Activated CD8-positive, alpha-beta memory T cell treated with anti-CD3 and anti-CD28 coated beads, Interleukin-2, amount 10 ng/mL, durations not matched to agents 7 days and 5 days (primary cell): ENCODE measurements around the gene FCHSD2. TPM values are rescaled to one million over a fixed set of nuclear protein-coding genes. Genes with fewer than 3 reads are reported as not detected.

Experiments used
- ATAC-seq: fragments of 150-1000 bp; cut with Tn5 transposase; one replicate; pipeline ENCODE4 v1.10.0; 2021; ENCODE audit warnings: moderate library complexity
- CTCF ChIA-PET: fragments of 350-600 bp; sonication (Branson Sonifier 250); formaldehyde crosslinking; loops from one replicate; lab custom pipeline; 2021; ENCODE audit warnings: antibody characterized with exemption; lab: Charles Lee
- DNase-seq: peaks from one replicate; pipeline ENCODE4 v3.0.0-alpha.2; 2020
- H3K27ac Mint-ChIP-seq: one replicate; pipeline ENCODE4 v1.8.0; 2021; ENCODE audit warnings: mild to moderate bottlenecking, mixed read lengths
- H3K27me3 Mint-ChIP-seq: one replicate; pipeline ENCODE4 v1.8.0; 2021; ENCODE audit warnings: mixed read lengths
- H3K36me3 Mint-ChIP-seq: one replicate; pipeline ENCODE4 v1.8.0; 2021; ENCODE audit warnings: mild to moderate bottlenecking, mixed read lengths
- H3K4me1 Mint-ChIP-seq: one replicate; pipeline ENCODE4 v1.8.0; 2021; ENCODE audit warnings: mixed read lengths
- H3K4me3 Mint-ChIP-seq: one replicate; pipeline ENCODE4 v1.8.0; 2021; ENCODE audit warnings: mild to moderate bottlenecking, moderate library complexity, mixed read lengths
- H3K9me3 Mint-ChIP-seq: one replicate; pipeline ENCODE4 v1.8.0; 2022; ENCODE audit warnings: low read depth, mixed read lengths
- total RNA-seq, 2 experiments: library from RNA; stranded (reverse); gene quantifications; one replicate each; pipeline ENCODE4 v1.2.3, GENCODE V29; 2021

The FCHSD2 gene
- total RNA-seq, 2 experiments from 2014 or later: 42.1 to 71.0 TPM

DNA sequence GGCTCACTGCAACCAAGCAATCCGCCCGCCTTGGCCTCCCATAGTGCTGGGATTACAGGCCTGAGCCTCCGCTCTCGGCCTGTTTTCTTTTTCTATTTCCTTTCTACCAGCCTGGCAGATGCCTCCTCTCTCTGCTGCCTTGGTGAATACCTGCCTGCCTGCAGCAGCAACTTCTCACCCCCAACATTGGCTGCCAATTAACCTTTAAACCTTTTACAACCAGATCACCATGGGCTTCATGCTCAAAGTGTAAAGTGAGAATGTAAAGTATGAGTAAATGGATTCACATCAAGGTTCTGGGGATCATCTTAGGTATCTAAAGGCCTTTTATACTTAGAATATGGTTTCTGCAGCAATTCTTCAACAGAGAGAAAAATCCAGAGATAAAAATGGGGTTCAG lies 13.0 kb upstream of the FCHSD2 start:
- Mint-ChIP-seq H3K9me3 (no peaks in the 10 kb centered on the region), H3K27me3 (no peaks in the 10 kb centered on the region), H3K4me3 (peak overlapping the region; percentile 28), H3K36me3 (peaks cover 2% of the 10 kb centered on the region), H3K27ac (peak overlapping the region; percentile 95), H3K4me1 (peaks cover 68% of the 10 kb centered on the region)
- no peak for DNase-seq
- ATAC-seq: no peak
- CTCF ChIA-PET: interaction anchor here (8.6 to 8.8 kb wide), 2 partner anchors 13 to 22 kb away, joined by 65 to 83 read pairs; partner anchors contain the start of gene FCHSD2

DNA sequence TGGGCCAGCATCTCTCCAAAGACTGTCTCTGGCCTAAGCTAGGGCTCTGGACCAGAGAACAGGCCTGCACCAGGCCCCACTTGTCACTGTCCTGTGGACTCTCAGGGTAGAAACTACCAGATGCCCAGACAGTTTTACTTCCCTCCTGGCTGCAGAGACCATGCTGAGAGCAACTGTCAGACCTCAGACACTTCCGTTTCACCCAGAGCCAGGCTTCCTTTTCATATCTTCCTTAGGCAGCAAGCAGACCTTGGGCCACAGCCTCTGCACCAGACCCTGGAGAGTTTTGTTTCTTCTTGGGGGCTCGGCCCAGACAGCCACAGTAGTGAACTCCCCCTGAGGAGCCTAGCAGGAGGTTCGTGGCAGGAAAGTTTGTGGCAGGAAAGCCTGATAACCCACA lies 12.1 kb upstream of the FCHSD2 start:
- CTCF ChIA-PET: interaction anchor here (1.7 to 8.8 kb wide), 3 partner anchors 9 to 23 kb away, joined by 4 to 83 read pairs (median 65); partner anchors contain the start of gene FCHSD2
- H3K4me3 Mint-ChIP-seq: peak overlapping the region; percentile 43

GRCh38 chr11:73152861-73153483 lies 10.9 kb upstream of the FCHSD2 start:
- ATAC-seq (peak; percentile 77), DNase-seq (peak; percentile 88)
- Mint-ChIP-seq H3K27me3 (no peaks in the 10 kb centered on the region), H3K27ac (peak overlapping the region; percentile 95), H3K4me1 (peaks cover 77% of the 10 kb centered on the region), H3K9me3 (no peaks in the 10 kb centered on the region), H3K36me3 (peaks cover 2% of the 10 kb centered on the region), H3K4me3 (peak overlapping the region; percentile 25)
- CTCF ChIA-PET: interaction anchor here (1.0 to 8.8 kb wide), 5 partner anchors 10 to 154 kb away, joined by 3 to 83 read pairs (median 5); partner anchors contain the start of gene FCHSD2

More for the DNA sequence above, 12.1 kb upstream of the FCHSD2 start:
- Mint-ChIP-seq H3K36me3 (peaks cover 2% of the 10 kb centered on the region), H3K4me1 (peaks cover 72% of the 10 kb centered on the region), H3K9me3 (no peaks in the 10 kb centered on the region), H3K27me3 (no peaks in the 10 kb centered on the region), H3K27ac (peak overlapping the region; percentile 95)
- DNase-seq: peak; percentile 88
- ATAC-seq: peak; percentile 72

DNA sequence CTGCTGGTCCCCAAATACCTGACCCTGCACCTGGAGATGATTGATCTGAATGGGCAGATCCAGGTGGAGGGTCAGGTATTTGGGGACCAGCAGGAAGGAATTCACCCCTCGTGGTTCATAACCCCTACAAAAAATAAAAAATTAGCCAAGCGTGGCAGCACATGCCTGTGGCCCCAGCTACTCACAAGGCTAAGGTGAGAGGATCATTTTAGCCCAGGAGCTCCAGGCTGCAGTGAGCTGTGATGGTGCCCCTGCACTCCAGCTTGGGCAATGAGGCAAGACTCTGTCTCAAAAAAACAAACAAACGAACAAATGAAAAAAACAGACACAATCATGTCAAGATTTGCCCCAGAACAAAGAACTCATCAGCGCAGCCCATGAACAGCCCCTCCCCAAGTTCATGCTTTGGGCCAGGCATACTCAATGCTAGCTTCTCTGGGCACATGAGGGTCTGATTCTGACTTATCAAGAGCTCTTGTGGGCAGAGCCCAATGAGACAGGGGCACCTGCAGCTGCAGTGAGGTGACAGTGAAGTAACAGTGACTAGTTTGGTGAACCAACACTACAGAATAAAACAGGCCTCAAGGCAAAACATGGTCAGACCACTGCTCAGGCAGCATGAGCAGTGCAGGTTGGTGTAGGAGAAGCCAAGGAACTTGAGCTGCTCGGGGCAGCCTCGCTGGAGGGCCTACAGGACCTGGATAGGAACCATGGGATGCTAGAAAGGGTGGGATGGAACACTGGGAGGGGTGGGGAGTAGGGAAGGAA lies 10.2 kb upstream of the FCHSD2 start:
- no peak for DNase-seq
- ATAC-seq: peak; percentile 12

GRCh38 chr11:73151416-73151815 lies 9.3 kb upstream of the FCHSD2 start:
- DNase-seq (no peak), ATAC-seq (no peak)
- H3K4me3 Mint-ChIP-seq: no peak overlapping the region
- H3K9me3 Mint-ChIP-seq: no peaks in the 10 kb centered on the region
- peaks cover 80% of the 10 kb centered on the region for H3K4me1 Mint-ChIP-seq
- H3K36me3 Mint-ChIP-seq: peaks cover 2% of the 10 kb centered on the region
- CTCF ChIA-PET: interaction anchor here (1.3 to 8.8 kb wide), 3 partner anchors 9 to 26 kb away, joined by 3 to 83 read pairs (median 65); partner anchors contain the start of gene FCHSD2
- peak overlapping the region; percentile 2 for H3K27ac Mint-ChIP-seq
- no peaks in the 10 kb centered on the region for H3K27me3 Mint-ChIP-seq

More for the DNA sequence above, 10.2 kb upstream of the FCHSD2 start:
- CTCF ChIA-PET: interaction anchor here (1.0 to 8.8 kb wide), 6 partner anchors 10 to 155 kb away, joined by 3 to 83 read pairs (median 4); partner anchors contain the start of gene FCHSD2
- Mint-ChIP-seq H3K27me3 (no peaks in the 10 kb centered on the region), H3K27ac (peak overlapping the region; percentile 95), H3K4me1 (peaks cover 78% of the 10 kb centered on the region), H3K9me3 (no peaks in the 10 kb centered on the region), H3K36me3 (peaks cover 2% of the 10 kb centered on the region), H3K4me3 (no peak overlapping the region)

- CTCF ChIA-PET: interaction anchor here (0.9 to 1.4 kb wide), 3 partner anchors 13 to 34 kb away, joined by 3 to 4 read pairs (median 4); no protein-coding TSS in a partner anchor
- peaks cover 2% of the 10 kb centered on the region for H3K36me3 Mint-ChIP-seq
- no peaks in the 10 kb centered on the region for H3K27me3 Mint-ChIP-seq
- no peak for DNase-seq
- no peak for ATAC-seq
- H3K9me3 Mint-ChIP-seq: no peaks in the 10 kb centered on the region
- H3K4me1 Mint-ChIP-seq: peaks cover 61% of the 10 kb centered on the region
- H3K27ac Mint-ChIP-seq: no peak overlapping the region
- H3K4me3 Mint-ChIP-seq: no peak overlapping the region
Measured at GRCh38 chr11:73149105-73149504, 7.0 kb upstream of the FCHSD2 start.

DNA sequence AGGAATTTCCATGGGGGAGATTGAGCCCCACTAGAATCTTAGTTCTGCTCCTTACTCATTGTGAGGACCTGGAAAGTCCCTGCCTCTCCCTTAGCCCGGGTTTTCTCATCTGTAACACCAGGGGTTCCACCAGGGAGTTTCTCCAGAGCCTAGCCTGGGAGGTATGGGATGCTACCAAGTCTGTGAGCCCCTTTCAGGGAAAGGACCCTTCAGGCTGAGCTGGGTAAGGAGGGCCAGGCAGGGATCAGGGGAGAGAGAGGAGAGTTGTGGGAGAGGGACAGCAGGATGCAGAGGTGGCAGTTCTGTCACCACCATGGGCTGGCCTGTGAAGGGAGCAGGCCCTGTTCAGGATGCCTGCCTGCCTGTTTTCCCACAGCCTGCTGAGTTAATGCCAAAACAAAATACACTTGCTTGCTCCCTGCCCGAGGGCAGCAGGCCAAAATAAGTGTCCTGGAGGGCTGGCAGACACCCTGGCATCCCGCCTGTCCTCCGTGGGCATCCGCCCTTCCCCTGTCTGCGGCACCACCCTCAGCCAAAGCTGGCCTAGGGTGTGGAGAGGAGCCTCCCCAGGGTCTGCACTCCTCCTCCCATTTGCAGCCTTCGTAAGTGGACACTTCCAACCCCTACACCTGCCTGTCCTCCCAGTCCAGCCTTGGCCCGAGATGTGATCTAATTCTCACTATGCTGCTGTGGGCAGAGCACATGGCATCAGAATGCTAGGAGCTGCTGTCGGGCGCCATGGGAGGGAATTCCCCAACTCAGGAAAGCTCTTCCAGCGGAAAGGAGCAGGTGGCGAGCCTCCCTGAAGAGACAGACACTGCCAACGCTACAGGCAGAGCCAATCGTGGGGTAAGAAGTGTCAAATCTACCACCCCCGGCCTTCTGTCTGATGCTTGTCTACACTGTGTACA lies 5.9 kb upstream of the FCHSD2 start:
- Mint-ChIP-seq H3K9me3 (no peaks in the 10 kb centered on the region), H3K27ac (no peak overlapping the region), H3K4me1 (peaks cover 58% of the 10 kb centered on the region), H3K36me3 (no peaks in the 10 kb centered on the region), H3K27me3 (no peaks in the 10 kb centered on the region), H3K4me3 (no peak overlapping the region)
- DNase-seq (no peak), ATAC-seq (no peak)
- CTCF ChIA-PET: interaction anchor here (0.9 to 2.1 kb wide), 4 partner anchors 14 to 38 kb away, joined by 3 to 12 read pairs (median 4); no protein-coding TSS in a partner anchor

DNA sequence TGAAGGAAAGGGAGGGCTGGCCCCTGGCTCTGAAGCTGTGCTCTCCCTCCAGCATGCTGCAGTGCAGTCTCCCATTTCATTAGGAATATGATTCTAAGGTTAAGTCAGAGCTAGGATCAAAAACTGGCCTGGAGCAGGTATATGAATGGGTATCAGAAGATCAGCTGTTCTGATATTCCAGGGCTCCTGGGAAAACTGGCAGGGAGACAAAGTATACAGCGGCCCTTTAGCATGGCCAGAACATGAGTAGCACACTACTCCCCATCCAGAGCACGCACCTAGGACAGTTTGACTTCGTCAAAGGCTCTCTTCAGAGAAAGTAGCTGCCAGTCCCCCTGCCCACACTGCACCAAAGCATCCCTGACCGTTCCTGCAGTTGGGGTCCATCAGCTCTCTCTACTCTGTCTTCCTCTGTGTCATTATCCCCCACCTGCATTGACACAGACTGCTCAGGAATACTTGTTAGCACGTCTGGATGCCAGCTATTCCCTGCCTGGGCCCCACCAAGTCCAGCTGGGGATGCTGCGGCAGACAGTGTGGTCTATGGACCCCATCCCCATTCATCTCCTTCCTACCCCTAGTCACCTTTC lies 4.0 kb upstream of the FCHSD2 start:
- H3K4me1 Mint-ChIP-seq: peaks cover 45% of the 10 kb centered on the region
- peaks cover 2% of the 10 kb centered on the region for H3K36me3 Mint-ChIP-seq
- no peaks in the 10 kb centered on the region for H3K9me3 Mint-ChIP-seq
- H3K27me3 Mint-ChIP-seq: no peaks in the 10 kb centered on the region
- CTCF ChIA-PET: interaction anchor here (1.2 to 2.1 kb wide), 3 partner anchors 9 to 32 kb away, joined by 3 to 12 read pairs (median 3); no protein-coding TSS in a partner anchor
- no peak for ATAC-seq
- no peak overlapping the region for H3K4me3 Mint-ChIP-seq
- DNase-seq: no peak
- no peak overlapping the region for H3K27ac Mint-ChIP-seq

DNA sequence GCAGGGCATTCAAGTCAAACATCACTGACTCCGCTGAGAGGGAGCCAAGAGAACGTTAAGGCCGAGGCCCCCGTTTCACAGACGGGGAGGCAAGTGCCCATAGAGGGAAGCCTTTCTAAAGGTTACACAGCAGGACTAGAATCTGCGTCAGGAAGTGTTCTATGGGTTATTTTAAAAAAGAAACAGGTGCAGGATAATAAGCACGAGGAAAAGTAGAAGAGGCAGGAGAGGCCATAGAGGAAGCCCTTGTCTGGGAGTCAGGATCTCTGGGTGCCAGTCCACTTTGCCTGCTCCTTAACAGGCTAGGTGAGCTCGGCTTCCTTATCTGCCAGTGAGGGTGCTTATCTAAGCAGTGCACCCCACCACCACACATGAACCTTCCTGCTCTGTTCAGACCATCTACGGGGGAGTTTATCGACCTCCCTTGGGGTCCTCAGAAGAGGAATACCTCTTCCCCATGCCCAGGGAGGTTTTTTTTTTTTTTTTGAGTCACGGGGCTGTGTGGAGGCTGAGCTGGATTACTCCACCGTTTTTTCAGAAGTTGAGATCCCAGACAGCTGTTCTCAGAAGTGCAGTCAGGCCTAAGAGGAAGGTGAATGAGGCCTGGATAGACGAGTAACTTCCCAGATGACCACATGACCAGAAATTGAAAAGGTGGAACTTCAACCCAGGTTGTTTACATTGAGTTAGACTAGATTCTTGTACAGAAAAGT lies 1.2 kb upstream of the FCHSD2 start:
- no peaks in the 10 kb centered on the region for H3K27me3 Mint-ChIP-seq
- no peak for ATAC-seq
- H3K4me3 Mint-ChIP-seq: peak overlapping the region; percentile 83
- H3K9me3 Mint-ChIP-seq: no peaks in the 10 kb centered on the region
- CTCF ChIA-PET: interaction anchor here (0.7 to 5.7 kb wide), 18 partner anchors 11 to 349 kb away, joined by 3 to 83 read pairs (median 4); partner anchors contain the start of gene STARD10
- peaks cover 17% of the 10 kb centered on the region for H3K36me3 Mint-ChIP-seq
- peaks cover 51% of the 10 kb centered on the region for H3K4me1 Mint-ChIP-seq
- H3K27ac Mint-ChIP-seq: peak overlapping the region; percentile 95
- no peak for DNase-seq

DNA sequence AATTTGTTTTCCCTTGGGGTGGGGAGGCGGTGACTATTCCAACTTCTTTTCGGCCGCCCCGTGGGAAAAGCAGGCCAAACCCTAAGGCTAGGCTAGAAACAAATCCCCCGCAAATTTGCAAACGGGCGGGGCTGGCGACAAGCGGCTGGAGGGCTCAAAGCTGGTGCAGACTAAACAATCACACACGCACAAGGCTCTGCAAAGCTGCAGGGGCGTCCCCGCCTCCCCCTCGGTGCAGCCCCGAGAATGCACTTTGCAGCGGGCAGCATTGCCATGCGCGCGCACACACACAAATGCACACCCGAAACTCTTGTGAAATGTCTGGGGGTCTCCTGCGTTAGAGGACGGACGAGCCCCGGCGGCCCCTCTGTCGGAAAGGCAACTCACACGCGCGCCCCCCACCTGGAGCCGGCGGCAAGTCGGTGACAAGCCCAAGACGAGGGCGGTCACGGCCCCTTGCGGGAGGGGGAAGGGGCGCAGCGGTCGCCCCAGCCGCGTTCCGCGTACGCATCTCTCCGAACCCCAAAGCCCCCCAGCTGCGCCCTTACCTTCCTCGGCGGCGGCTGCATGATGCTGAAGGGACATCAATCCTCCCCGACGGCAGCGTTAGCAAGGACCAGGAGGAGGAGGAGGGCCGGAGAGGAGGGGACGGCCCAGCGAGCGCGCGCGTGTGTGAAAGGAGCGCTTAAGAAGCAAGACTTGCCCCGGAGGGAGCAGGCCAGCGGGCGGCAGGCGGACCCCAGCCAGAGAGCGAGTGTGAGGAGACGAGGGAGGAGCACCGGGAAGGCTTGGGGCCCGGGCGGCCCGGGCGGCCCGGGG lies 600 bp downstream of the FCHSD2 start:
- ATAC-seq: peak; percentile 59
- peak overlapping the region; percentile 97 for H3K27ac Mint-ChIP-seq
- DNase-seq: peak; percentile 80
- CTCF ChIA-PET: interaction anchor here (0.7 to 5.7 kb wide), 8 partner anchors 12 to 416 kb away, joined by 3 to 83 read pairs (median 5); partner anchors contain the start of gene STARD10
- H3K4me1 Mint-ChIP-seq: peaks cover 44% of the 10 kb centered on the region
- peaks cover 32% of the 10 kb centered on the region for H3K36me3 Mint-ChIP-seq
- H3K9me3 Mint-ChIP-seq: no peaks in the 10 kb centered on the region
- no peaks in the 10 kb centered on the region for H3K27me3 Mint-ChIP-seq
- H3K4me3 Mint-ChIP-seq: peak overlapping the region; percentile 90

DNA sequence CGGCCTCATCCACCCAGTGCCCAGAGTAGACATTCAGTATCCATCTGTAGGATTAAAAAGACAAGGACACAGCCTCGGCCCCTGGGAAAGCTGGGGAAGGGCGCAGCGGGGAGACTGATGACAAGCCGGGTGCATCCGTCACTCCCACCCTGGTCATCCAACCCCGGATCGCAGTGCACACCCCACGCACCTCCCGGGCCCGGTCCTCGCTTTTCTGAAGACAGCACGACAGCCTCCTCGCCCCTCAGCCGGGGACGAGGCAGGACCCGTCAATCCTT lies 1.1 kb downstream of the FCHSD2 start:
- ATAC-seq (no peak), DNase-seq (peak; percentile 63)
- no peaks in the 10 kb centered on the region for H3K27me3 Mint-ChIP-seq
- no peaks in the 10 kb centered on the region for H3K9me3 Mint-ChIP-seq
- H3K4me3 Mint-ChIP-seq: peak overlapping the region; percentile 90
- CTCF ChIA-PET: interaction anchor here (1.7 to 5.7 kb wide), 3 partner anchors 13 to 36 kb away, joined by 4 to 83 read pairs (median 74); no protein-coding TSS in a partner anchor
- peak overlapping the region; percentile 97 for H3K27ac Mint-ChIP-seq
- peaks cover 36% of the 10 kb centered on the region for H3K36me3 Mint-ChIP-seq
- peaks cover 44% of the 10 kb centered on the region for H3K4me1 Mint-ChIP-seq
